ENCODE results near the gene CACNA1G.

CACNA1G gene

GRCh38 chr17:50586421-50587247 lies 26.1 kb downstream of the CACNA1G start:
- intact Hi-C loops (cut with micrococcal nuclease), result no loop called here
- no peaks in the 10 kb centered on the region for H3K4me1 Mint-ChIP-seq (ENCODE audit: low read depth)
- peaks cover 48% of the 10 kb centered on the region for H3K27me3 Mint-ChIP-seq
- H3K36me3 Mint-ChIP-seq (ENCODE audit: low read depth), result no peaks in the 10 kb centered on the region
- no peak overlapping the region for H3K4me3 Mint-ChIP-seq
- no peaks in the 10 kb centered on the region for H3K9me3 Mint-ChIP-seq
- H3K27ac Mint-ChIP-seq, result no peak overlapping the region

- no peaks in the 10 kb centered on the region for H3K4me1 Mint-ChIP-seq (ENCODE audit: low read depth)
- H3K9me3 Mint-ChIP-seq, result no peaks in the 10 kb centered on the region
- intact Hi-C loops (cut with micrococcal nuclease), result no loop called here
- H3K4me3 Mint-ChIP-seq, result no peak overlapping the region
- peaks cover 46% of the 10 kb centered on the region for H3K27me3 Mint-ChIP-seq
- no peaks in the 10 kb centered on the region for H3K36me3 Mint-ChIP-seq (ENCODE audit: low read depth)
- H3K27ac Mint-ChIP-seq, result no peak overlapping the region
Observed at GRCh38 chr17:50587571-50587970, 27.1 kb downstream of the CACNA1G start.

GRCh38 chr17:50588391-50589049 lies 28.0 kb downstream of the CACNA1G start:
- Mint-ChIP-seq H3K4me1 (ENCODE audit: low read depth) (no peaks in the 10 kb centered on the region), H3K27ac (no peak overlapping the region), H3K9me3 (no peaks in the 10 kb centered on the region), H3K27me3 (peaks cover 41% of the 10 kb centered on the region), H3K4me3 (no peak overlapping the region), H3K36me3 (ENCODE audit: low read depth) (no peaks in the 10 kb centered on the region)
- intact Hi-C loops (cut with micrococcal nuclease), result no loop called here

GRCh38 chr17:50589095-50589705 lies 28.7 kb downstream of the CACNA1G start:
- Mint-ChIP-seq H3K4me1 (ENCODE audit: low read depth) (peaks cover 2% of the 10 kb centered on the region), H3K9me3 (no peaks in the 10 kb centered on the region), H3K36me3 (ENCODE audit: low read depth) (no peaks in the 10 kb centered on the region), H3K4me3 (no peak overlapping the region), H3K27me3 (peaks cover 34% of the 10 kb centered on the region), H3K27ac (no peak overlapping the region)
- intact Hi-C loops (cut with micrococcal nuclease), result no loop called here

- H3K36me3 Mint-ChIP-seq (ENCODE audit: low read depth), result no peaks in the 10 kb centered on the region
- H3K9me3 Mint-ChIP-seq, result no peaks in the 10 kb centered on the region
- H3K27me3 Mint-ChIP-seq, result peaks cover 41% of the 10 kb centered on the region
- no peak overlapping the region for H3K27ac Mint-ChIP-seq
- intact Hi-C loops (cut with micrococcal nuclease), result no loop called here
- H3K4me3 Mint-ChIP-seq, result no peak overlapping the region
- peaks cover 12% of the 10 kb centered on the region for H3K4me1 Mint-ChIP-seq (ENCODE audit: low read depth)
Observed at GRCh38 chr17:50590946-50591737, 30.6 kb downstream of the CACNA1G start.

GRCh38 chr17:50593321-50593720 lies 32.8 kb downstream of the CACNA1G start:
- no peak overlapping the region for H3K27ac Mint-ChIP-seq
- intact Hi-C loops (cut with micrococcal nuclease), result no loop called here
- H3K4me3 Mint-ChIP-seq, result no peak overlapping the region
- peaks cover 30% of the 10 kb centered on the region for H3K27me3 Mint-ChIP-seq
- H3K36me3 Mint-ChIP-seq (ENCODE audit: low read depth), result no peaks in the 10 kb centered on the region
- no peaks in the 10 kb centered on the region for H3K9me3 Mint-ChIP-seq
- H3K4me1 Mint-ChIP-seq (ENCODE audit: low read depth), result peaks cover 12% of the 10 kb centered on the region

GRCh38 chr17:50594128-50594823 lies 33.8 kb downstream of the CACNA1G start:
- intact Hi-C loops (cut with micrococcal nuclease), result no loop called here
- H3K27me3 Mint-ChIP-seq, result peaks cover 29% of the 10 kb centered on the region
- no peaks in the 10 kb centered on the region for H3K36me3 Mint-ChIP-seq (ENCODE audit: low read depth)
- no peak overlapping the region for H3K27ac Mint-ChIP-seq
- no peaks in the 10 kb centered on the region for H3K9me3 Mint-ChIP-seq
- H3K4me1 Mint-ChIP-seq (ENCODE audit: low read depth), result peaks cover 12% of the 10 kb centered on the region
- H3K4me3 Mint-ChIP-seq, result no peak overlapping the region

GRCh38 chr17:50594892-50595291 lies 34.4 kb downstream of the CACNA1G start:
- Mint-ChIP-seq H3K27ac (no peak overlapping the region), H3K4me3 (no peak overlapping the region), H3K4me1 (ENCODE audit: low read depth) (peaks cover 12% of the 10 kb centered on the region), H3K27me3 (peaks cover 31% of the 10 kb centered on the region), H3K9me3 (no peaks in the 10 kb centered on the region), H3K36me3 (ENCODE audit: low read depth) (no peaks in the 10 kb centered on the region)
- intact Hi-C loops (cut with micrococcal nuclease), result no loop called here

GRCh38 chr17:50596191-50597037 lies 35.9 kb downstream of the CACNA1G start:
- intact Hi-C loops (cut with micrococcal nuclease), result no loop called here
- H3K36me3 Mint-ChIP-seq (ENCODE audit: low read depth), result no peaks in the 10 kb centered on the region
- no peaks in the 10 kb centered on the region for H3K9me3 Mint-ChIP-seq
- H3K27me3 Mint-ChIP-seq, result peaks cover 37% of the 10 kb centered on the region
- no peak overlapping the region for H3K4me3 Mint-ChIP-seq
- peaks cover 12% of the 10 kb centered on the region for H3K4me1 Mint-ChIP-seq (ENCODE audit: low read depth)
- no peak overlapping the region for H3K27ac Mint-ChIP-seq

GRCh38 chr17:50598487-50598886 lies 38.0 kb downstream of the CACNA1G start:
- H3K4me1 Mint-ChIP-seq (ENCODE audit: low read depth), result peaks cover 12% of the 10 kb centered on the region
- no peak overlapping the region for H3K27ac Mint-ChIP-seq
- intact Hi-C loops (cut with micrococcal nuclease), result no loop called here
- no peak overlapping the region for H3K4me3 Mint-ChIP-seq
- no peaks in the 10 kb centered on the region for H3K36me3 Mint-ChIP-seq (ENCODE audit: low read depth)
- peaks cover 42% of the 10 kb centered on the region for H3K27me3 Mint-ChIP-seq
- no peaks in the 10 kb centered on the region for H3K9me3 Mint-ChIP-seq

- Mint-ChIP-seq H3K27me3 (peaks cover 52% of the 10 kb centered on the region), H3K4me3 (no peak overlapping the region), H3K27ac (no peak overlapping the region), H3K36me3 (ENCODE audit: low read depth) (no peaks in the 10 kb centered on the region), H3K4me1 (ENCODE audit: low read depth) (peaks cover 6% of the 10 kb centered on the region), H3K9me3 (no peaks in the 10 kb centered on the region)
- intact Hi-C loops (cut with micrococcal nuclease), result no loop called here
Observed at GRCh38 chr17:50599606-50600005, 39.1 kb downstream of the CACNA1G start.

GRCh38 chr17:50601823-50602375 lies 41.4 kb downstream of the CACNA1G start:
- Mint-ChIP-seq H3K27me3 (peaks cover 62% of the 10 kb centered on the region), H3K36me3 (ENCODE audit: low read depth) (no peaks in the 10 kb centered on the region), H3K9me3 (no peaks in the 10 kb centered on the region), H3K4me1 (ENCODE audit: low read depth) (no peaks in the 10 kb centered on the region), H3K27ac (no peak overlapping the region), H3K4me3 (no peak overlapping the region)
- intact Hi-C loops (cut with micrococcal nuclease), result no loop called here

All from dendritic cell treated with granulocyte-macrophage colony-stimulating factor and Interleukin-4, amounts not matched to agents 40 ng/mL and 50 ng/mL, for 4 days (primary cell).